ENCODE results near the gene XPC. TPM values are rescaled to one million over a fixed set of nuclear protein-coding genes. Genes with fewer than 3 reads are reported as not detected.

XPC gene
- polyA plus RNA-seq, 1 of the 3 experiments (the other 2 are of a cell fraction), result 50.0 TPM

GRCh38 chr3:14137004-14137403 lies 41.4 kb downstream of the XPC start:
- H3F3A ChIP-seq (replicated peaks; ENCODE audit: insufficient read depth), result peaks cover 7% of the 10 kb centered on the region
- DNase-seq, result no peak
- TF ChIP-seq NFIC (IDR thresholded peaks at IDR 0.05; ENCODE audit: borderline replicate concordance) (no peak), USF1 (IDR thresholded peaks at IDR 0.05; ENCODE audit: borderline replicate concordance, low read depth) (no peak), USF2 (IDR thresholded peaks at IDR 0.05; ENCODE audit: borderline replicate concordance, low read depth, low read length) (no peak), SMC3 (IDR thresholded peaks at IDR 0.05; ENCODE audit: low read depth, low read length) (no peak), TCF12 (IDR thresholded peaks at IDR 0.05) (no peak), MAX (IDR thresholded peaks at IDR 0.05; ENCODE audit: low read depth) (no peak), ZBTB33 (IDR thresholded peaks at IDR 0.05; ENCODE audit: borderline replicate concordance, low read depth) (no peak), GATA2 (CRISPR knock-in tag; IDR thresholded peaks at IDR 0.05) (no peak), RCOR1 (IDR thresholded peaks at IDR 0.05; ENCODE audit: low read length) (no peak)
- ChIA-PET POLR2A (no interaction called here), CTCF (interaction anchor here (0.9 to 1.3 kb wide), 2 partner anchors 9 to 240 kb away, joined by 3 to 6 read pairs; no protein-coding TSS in a partner anchor)
- no peaks in the 10 kb centered on the region for H4K20me1 ChIP-seq (ENCODE audit: insufficient read depth)
- no peaks in the 10 kb centered on the region for H3K9me3 ChIP-seq
- H2AFZ ChIP-seq (ENCODE audit: low read depth), result no peak overlapping the region
- no peaks in the 10 kb centered on the region for H3K27me3 ChIP-seq (ENCODE audit: insufficient read depth)
- WGBS (ENCODE audit: low lambda C conversion rate), result no CpG with 5 or more reads among the region's 3 CpGs
- no peak overlapping the region for H3K9ac ChIP-seq
- no peaks in the 10 kb centered on the region for H3K9me2 ChIP-seq
- no peak overlapping the region for H3K4me2 ChIP-seq
- H3K27ac ChIP-seq (ENCODE audit: low read depth in 2 of 2, low read length in 1 of 2), result no peak overlapping the region; a peak in 1 of 4 replicates
- peaks cover 23 to 90% of the 10 kb centered on the region in 2 experiments for H3K36me3 ChIP-seq (replicated peaks in 1 of 2; ENCODE audit: control insufficient read depth in 1 of 2, insufficient read depth in 2 of 2, low read length in 1 of 2)
- no peaks in the 10 kb centered on the region; the same call in 1 of the 2 replicates for H3K79me2 ChIP-seq (ENCODE audit: insufficient read depth)
- no peak overlapping the region for H3K4me3 ChIP-seq (ENCODE audit: low read depth in 2 of 2, low read length in 1 of 2)
- H3K4me1 ChIP-seq (ENCODE audit: control insufficient read depth in 1 of 2, insufficient read depth in 2 of 2, low read depth in 1 of 2, low read length in 1 of 2), result no peaks in the 10 kb centered on the region; a peak in 1 of 4 replicates

GRCh38 chr3:14135581-14135980 lies 42.8 kb downstream of the XPC start:
- no peak for TF ChIP-seq MAX (IDR thresholded peaks at IDR 0.05; ENCODE audit: low read depth)

More at GRCh38 chr3:14135581-14135980, 42.8 kb downstream of the XPC start:
- POLR2A ChIA-PET, result no interaction called here
- Histone ChIP-seq H3K36me3 (replicated peaks in 1 of 2; ENCODE audit: control insufficient read depth in 1 of 2, insufficient read depth in 2 of 2, low read length in 1 of 2) (peaks cover 28 to 92% of the 10 kb centered on the region in 2 experiments), H3F3A (replicated peaks; ENCODE audit: insufficient read depth) (peaks cover 5% of the 10 kb centered on the region), H3K4me3 (ENCODE audit: low read depth in 2 of 2, low read length in 1 of 2) (no peak overlapping the region), H3K4me1 (ENCODE audit: control insufficient read depth in 1 of 2, insufficient read depth in 2 of 2, low read depth in 1 of 2, low read length in 1 of 2) (no peaks in the 10 kb centered on the region; a peak in 1 of 4 replicates), H2AFZ (ENCODE audit: low read depth) (no peak overlapping the region), H3K9ac (no peak overlapping the region), H3K9me3 (no peaks in the 10 kb centered on the region), H4K20me1 (ENCODE audit: insufficient read depth) (no peaks in the 10 kb centered on the region), H3K27me3 (ENCODE audit: insufficient read depth) (no peaks in the 10 kb centered on the region), H3K27ac (ENCODE audit: low read depth in 2 of 2, low read length in 1 of 2) (no peak overlapping the region), H3K9me2 (no peaks in the 10 kb centered on the region), H3K4me2 (no peak overlapping the region), H3K79me2 (ENCODE audit: insufficient read depth) (peaks cover 7% of the 10 kb centered on the region)
- WGBS (ENCODE audit: low lambda C conversion rate), result 97% methylated on average over 5 of the region's 11 CpGs
- CTCF ChIA-PET, result no interaction called here
- no peak for DNase-seq

Measured in SK-N-SH (cell line).